HG02973 (cell line): ENCODE data around the gene STPG3.

Source experiments
- ATAC-seq: cut with Tn5 transposase; IDR thresholded peaks from one replicate; pipeline ENCODE4 v1.9.1; 2021; ENCODE audit warnings: moderate library complexity; ENCODE audit not compliant: unreplicated experiment

The STPG3 gene

DNA sequence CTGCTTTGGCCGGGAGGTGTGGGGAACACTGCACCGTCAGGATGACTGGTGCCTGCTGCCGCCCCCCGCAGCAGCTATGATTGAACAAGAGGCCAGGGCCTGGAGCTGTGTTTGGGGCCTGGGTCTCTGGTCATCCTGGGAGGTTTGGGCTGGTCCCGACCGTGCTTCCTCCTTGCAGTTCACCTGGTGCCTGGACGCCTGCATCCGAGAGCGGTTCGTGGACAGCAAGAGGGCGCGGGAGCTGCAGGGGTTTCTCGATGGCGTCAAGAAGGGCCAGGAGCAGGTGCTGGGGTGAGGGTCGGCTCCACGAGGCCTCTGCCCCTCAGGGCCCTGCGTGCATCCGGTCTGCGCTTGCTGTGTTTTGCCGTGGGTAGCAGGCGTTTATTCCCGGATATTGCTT lies 13.0 kb downstream of the STPG3 start:
- ATAC-seq: no peak

DNA sequence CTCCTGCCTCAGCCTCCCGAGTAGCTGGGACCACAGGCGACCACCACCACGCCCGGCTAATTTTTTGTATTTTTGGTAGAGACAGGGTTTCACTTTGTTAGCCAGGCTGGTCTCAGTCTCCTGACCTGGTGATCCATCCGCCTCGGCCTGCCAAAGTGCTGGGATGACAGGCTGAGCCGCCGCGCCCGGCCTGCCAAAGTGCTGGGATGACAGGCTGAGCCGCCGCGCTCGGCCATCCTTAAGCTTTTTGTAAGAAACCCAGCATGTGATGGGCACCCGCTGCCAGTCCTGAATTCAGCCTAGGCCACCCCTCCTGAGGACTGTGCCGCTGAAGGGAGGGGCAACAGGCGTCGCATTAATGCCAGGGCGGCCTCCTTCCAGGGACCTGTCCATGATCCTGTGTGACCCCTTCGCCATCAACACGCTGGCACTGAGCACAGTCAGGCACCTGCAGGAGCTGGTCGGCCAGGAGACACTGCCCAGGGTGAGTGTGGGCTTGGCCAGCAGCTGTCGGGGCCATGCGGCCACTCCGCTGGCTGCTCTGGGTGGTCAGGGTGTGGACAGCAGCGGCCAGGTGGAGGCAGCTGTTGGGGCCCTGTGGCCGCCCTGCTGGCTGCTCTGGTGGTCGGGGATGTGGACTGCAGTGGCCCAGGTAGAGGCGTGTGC lies 14.5 kb downstream of the STPG3 start:
- ATAC-seq: no peak

- no peak for ATAC-seq
Measured at GRCh38 chr9:137266162-137266527, 15.1 kb downstream of the STPG3 start.

DNA sequence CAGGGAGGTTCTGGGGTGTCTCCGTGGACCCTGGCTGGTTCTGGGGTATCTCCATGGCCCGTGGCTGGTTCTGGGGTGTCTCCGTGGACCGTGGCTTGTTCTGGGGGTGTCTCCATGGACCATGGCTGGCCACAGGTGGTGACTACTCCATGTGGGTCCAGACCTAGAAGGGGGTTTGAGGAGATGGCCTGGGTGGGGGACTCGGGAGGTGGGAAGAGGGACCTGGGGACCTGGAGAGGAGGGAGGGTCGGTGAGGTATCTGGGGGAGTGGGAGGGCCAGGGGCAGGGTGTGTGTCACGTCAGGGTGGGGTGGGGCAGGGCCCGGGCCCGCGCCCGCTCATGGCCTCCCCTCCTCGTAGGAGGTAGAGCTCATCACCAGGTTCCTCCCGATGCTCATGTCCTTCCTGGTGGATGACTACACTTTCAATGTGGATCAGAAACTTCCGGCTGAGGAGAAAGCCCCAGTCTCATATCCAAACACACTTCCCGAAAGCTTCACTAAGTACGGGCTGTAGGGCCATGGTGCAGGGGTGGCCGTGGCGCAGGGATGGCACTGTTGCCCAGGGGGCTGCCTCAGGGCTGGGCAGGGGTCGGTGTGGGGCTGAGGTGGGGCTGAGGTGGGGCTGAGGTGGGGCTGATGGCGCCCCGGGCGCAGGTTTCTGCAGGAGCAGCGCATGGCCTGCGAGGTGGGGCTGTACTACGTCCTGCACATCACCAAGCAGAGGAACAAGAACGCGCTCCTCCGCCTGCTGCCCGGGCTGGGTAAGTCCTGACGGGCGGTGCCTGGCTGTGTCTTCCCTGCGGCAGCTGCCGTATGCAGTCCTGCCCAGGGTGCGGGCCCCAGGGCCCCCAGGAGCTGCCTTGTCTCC lies 15.7 kb downstream of the STPG3 start:
- no peak for ATAC-seq

GRCh38 chr9:137267933-137268355 lies 16.9 kb downstream of the STPG3 start:
- ATAC-seq: no peak

DNA sequence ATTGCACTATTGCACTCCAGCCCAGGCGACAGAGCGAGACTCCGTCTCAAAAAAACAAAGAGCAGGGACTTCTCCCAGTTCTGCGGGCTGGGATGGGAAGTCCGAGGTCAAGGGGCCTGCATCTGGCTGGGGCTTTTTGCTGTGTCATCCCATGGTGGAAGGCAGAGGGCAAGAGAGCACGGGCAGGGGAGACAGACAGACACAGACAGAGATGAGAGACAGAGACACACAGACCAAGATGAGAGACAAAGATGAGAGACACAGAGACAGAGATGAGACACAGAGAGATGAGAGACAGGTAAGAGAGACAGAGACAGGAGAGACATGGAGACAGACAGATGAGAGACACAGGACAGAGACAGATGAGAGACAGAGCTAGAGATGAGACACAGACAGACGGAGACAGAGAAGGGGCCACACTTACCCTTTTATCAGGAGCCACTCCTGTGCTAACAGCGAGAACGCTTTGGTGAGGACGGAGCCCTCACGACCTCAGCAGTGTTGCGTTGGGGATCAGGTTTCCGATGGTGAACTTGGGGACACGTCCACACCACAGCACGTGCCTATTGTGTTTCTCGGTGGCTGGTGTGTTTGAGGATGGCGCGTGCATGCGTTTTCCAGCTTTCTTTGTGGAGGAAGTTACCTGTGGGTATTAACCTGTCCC lies 17.6 kb downstream of the STPG3 start:
- ATAC-seq: no peak

GRCh38 chr9:137269231-137269772 lies 18.2 kb downstream of the STPG3 start:
- no peak for ATAC-seq

DNA sequence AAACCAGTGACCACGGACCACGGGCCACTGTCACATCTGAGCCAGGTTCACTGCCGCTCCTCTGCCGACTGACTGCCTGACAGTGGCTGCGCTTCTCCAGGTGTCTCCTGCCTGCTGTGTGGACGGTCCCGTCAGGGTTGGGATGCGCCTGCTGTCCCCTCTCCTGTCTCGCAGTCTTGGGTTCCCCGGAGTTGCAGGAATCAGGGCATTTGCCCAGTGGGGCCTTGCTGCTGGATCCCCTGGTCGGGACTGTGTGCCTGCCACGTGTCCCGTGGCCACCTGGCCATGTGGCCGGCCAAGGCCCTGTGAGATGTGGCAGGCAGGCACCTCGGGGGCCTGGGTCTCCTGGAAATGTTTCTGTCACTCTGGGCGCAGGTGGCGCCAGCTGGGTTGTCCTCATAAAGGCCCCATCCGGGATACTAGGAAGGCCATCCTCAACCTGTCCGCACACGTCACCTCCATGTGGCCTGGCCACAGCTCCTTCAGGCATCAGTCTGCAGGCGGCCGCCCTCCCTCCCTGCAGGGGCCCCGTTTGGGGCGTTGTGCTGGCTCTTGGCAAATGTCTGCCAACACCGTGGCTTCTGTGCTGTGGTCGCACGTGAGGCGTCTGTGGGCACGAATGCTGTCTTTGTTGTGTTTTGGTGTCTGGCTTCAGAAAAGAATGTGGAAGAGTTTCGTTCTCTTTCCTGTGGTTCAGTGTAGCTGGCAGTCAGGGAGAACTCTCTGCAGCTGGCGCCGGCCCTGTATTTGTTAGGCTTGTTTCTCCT lies 20.0 kb downstream of the STPG3 start:
- no peak for ATAC-seq

GRCh38 chr9:137271696-137272076 lies 20.6 kb downstream of the STPG3 start:
- no peak for ATAC-seq

GRCh38 chr9:137272241-137273094 lies 21.4 kb downstream of the STPG3 start:
- ATAC-seq: no peak

DNA sequence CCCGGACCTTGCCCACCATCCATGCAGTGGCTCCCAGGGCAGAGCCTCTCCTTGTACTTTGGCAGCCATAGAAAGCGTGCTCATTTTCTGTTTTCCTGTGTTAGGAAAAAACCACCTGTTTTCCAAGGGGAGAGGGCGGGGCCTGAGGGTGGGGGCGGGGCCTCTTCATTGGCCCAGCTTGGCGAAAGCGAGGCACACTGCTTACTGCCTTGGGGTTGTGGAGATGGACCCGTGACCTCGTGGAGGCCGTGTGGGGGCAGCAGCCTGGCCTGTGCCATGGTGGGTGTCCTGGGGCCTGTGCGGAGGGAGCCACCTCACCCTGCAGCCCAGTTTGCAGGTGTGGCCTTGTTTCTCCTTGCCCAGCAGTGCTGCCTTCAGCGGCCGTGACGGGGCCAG lies 22.0 kb downstream of the STPG3 start:
- no peak for ATAC-seq

- ATAC-seq: no peak
Measured at GRCh38 chr9:137273611-137274320, 22.7 kb downstream of the STPG3 start.

- no peak for ATAC-seq
Measured at GRCh38 chr9:137275203-137275587, 24.1 kb downstream of the STPG3 start.

DNA sequence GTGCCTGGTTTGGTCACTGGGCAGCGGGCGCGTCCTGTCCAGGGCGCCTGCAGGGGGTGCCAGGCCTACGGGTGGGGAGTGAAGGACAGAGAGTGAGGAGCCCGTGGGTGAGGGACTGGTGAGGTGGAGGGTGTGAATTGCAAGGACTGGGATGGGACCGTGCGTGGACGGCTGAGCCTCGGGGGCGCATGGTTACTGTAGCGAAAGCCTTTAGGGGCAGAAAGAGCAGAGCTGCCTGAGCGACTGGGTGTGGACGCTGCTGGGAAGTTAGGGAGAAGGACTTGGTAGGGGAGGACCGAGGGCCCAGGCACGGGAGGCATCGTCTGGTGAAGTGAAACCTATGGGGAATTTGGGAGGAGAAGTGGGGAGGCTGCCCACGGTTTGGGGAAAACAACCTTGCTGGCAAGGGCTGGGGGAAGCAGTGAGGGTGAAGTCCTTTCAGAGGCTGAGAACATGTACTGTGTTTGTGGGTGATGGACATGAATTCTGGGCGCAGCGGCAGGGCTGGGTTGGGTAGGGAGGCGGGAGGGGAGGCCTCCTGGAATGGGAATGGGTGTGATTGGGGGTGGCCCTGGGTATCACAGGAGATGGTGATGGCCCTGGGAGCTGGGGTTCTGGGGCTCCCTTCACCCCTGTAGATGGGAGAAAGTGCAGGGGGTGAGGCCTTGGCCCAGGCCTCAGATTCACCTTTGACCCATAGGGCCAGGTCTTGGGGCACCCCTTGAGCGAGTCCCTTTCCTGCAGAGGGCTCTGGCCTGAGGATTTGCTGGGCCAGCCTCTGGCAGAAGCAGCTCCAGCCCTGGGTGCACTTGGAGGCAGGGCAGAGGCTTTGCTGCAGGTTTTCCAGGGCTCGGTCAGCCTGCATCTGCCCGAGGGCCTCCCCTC lies 24.7 kb downstream of the STPG3 start:
- no peak for ATAC-seq

GRCh38 chr9:137276473-137277328 lies 25.6 kb downstream of the STPG3 start:
- no peak for ATAC-seq

GRCh38 chr9:137277329-137278041 lies 26.4 kb downstream of the STPG3 start, which contains the start of gene TOR4A:
Gene TOR4A (plus strand): TSS chr9:137277726. CDS start chr9:137278690, 964 bp downstream.
- ATAC-seq: peak; percentile 49
